HG02763 (cell line): ENCODE results near the gene CLDN16.

Source experiments
- ATAC-seq: cut with Tn5 transposase; IDR thresholded peaks from one replicate; pipeline ENCODE4 v1.9.1; 2021; ENCODE audit warnings: mild to moderate bottlenecking, moderate library complexity; ENCODE audit not compliant: unreplicated experiment

CLDN16 gene

DNA sequence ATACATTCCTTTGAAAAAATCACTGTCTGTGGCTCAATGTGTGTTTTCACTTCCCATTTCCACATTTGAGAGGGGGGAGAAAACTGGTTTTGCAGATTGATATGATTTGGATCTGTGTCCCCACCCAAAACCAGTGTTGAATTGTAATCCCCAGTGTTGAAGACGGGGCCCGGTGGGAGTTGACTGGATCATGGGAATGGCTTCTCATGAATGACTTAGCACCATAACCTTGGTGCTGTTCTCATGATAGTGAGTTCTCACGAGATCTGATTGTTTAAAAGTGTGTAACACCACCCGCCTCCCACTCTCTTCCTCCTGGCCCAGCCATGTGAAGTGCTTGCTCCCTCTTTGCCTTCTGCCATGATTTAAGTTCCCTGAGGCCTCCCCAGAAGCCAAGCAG is 45.7 kb downstream of the CLDN16 start:
- ATAC-seq, result no peak

DNA sequence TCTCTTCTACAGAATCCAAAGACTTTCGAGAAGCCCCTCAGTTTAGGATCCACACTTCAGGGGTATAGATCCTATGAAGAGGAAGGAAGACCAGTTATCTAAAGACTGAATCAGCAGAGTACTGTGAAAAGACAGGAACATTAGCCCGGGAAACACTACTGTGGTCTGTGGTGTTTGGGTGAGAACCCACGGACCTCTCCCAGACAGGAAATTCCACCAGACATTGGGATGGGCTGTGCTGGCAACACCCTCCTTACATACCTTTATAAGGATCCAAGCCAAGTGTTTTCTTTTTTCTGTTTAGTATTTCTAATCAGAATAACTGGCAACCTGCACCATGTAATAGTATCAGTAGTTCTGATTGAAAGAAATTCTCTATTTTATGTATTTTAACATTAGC is 47.7 kb downstream of the CLDN16 start:
- ATAC-seq, result no peak

DNA sequence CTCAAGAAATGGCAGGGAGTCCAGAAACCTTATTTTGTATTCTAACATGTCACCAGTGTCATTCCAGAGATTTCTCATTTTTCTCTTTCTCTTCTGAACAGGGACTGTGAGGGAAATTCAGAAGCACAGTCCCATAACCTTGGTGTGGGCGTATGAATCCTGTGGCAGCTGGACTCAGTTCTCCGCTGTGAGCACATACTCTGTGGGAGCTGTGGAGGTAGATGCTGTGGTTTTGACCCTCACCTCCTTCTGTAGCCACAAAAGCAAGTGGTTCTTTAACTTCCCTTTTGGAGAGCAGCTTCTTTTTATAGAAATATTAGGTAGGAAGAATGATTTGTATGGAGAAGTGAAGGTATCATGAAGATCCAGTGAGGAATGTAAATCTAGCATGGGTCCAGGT is 48.4 kb downstream of the CLDN16 start:
- no peak for ATAC-seq

DNA sequence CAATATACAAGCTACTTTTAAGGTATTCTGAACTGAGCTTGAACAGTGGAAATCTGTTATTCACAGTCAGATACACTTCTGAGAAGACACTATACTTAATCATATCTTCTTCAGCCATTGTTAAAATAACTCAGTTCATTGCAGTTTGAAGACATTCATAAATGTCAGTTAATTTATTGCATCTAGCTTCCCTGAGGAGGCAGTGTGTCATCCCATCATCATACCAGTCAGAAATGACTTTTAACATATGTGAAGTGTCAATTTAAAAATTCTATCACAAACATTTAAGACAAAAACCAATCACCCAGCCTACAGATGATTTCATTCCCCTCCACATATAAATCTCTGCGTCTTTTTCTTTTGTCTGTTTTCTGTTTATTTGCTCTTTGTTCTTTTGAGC is 54.3 kb downstream of the CLDN16 start:
- ATAC-seq, result no peak

DNA sequence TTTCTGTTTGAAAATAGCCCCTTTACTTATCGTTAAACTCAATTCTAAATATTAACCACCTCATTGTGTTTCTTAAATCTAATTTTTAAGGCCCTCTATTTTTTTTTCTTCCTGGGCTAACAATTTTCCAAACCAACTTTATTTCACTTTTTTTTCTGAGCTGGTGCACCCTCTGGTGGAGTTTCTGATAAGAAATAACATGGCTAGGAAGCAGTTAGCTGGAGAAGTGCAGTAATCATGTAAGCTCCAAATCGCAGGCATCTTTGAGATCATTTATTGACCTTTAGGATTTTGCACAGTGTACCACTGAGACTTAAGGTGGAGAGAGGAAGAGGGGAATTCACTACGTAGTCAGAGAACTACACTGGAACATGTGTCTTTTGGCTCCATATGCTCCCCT is 55.3 kb downstream of the CLDN16 start:
- no peak for ATAC-seq

DNA sequence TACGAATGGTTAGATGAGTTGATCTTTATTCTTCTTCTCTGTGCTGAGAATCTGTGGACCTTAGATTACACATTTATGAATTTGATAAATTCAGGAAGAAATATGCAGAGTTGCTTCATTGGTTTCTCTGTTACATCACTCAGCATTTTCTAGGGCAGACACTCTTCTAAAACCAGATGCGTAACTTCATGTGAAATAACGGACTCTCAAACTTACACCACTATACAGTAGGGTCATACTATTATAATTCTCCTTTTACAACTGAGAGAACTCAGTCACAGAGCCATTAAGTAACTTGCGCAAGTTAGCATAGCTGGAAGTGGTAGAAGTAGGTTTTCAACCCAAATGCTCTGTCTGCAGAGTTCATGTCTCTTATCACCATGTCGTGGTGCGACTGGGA is 56.0 kb downstream of the CLDN16 start:
- no peak for ATAC-seq

DNA sequence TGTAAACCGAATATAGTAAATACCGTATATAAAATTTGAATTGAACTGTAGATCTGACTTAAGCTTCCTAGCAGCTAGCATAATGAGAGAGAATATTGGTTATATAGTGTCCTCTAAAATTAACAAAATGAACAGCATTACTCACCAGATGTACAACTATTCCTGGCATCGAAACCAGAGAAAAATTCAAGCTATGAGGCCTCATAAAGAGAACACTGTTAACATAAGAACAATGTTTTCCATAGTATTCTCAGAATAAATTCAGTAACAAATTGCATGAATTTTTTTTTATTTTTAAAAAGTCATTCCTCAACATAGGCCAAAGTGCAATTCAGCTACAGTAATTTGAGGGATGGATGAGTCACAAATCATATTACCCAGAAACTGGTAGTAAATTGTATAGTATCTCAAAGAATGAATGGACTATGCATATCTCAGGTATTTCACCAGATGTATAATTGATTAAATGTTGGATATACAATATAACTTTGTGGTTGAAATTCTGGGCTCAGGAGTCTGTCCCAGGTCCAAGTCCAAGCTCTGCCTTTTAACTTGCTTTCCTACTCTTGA is 56.7 kb downstream of the CLDN16 start:
- no peak for ATAC-seq

DNA sequence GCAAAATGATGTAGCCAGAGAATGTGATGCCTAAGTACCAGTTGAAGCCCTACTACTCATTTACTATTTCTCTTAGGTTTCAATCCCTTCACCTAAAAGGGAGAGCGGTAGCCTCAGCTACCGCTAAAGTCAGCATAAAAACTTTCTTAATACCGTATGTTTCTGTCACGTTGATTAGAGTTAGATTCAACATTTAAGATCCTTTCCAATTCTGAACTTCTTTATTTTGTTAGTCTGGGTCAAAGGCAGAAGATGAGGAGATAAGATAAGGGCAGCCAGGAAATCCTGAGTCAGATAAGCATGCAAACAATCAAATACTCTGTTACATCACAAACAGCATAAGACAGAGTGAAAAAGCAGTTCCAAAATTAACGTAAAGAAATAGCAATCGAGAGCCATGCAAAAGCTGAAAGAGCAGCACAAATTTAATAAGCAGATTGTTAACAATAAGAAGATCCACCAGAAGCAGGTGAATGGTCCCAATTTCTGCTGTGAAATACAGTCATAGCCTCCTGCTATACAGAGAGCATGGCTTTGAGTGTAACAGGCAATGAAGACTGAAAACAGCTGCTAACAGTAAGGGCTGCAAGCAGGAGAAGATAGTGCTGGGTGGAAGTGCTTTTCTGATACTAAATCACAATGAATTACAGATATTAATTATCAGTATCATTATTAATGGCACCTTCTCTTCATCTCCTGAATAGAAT is 58.8 kb downstream of the CLDN16 start:
- no peak for ATAC-seq

DNA sequence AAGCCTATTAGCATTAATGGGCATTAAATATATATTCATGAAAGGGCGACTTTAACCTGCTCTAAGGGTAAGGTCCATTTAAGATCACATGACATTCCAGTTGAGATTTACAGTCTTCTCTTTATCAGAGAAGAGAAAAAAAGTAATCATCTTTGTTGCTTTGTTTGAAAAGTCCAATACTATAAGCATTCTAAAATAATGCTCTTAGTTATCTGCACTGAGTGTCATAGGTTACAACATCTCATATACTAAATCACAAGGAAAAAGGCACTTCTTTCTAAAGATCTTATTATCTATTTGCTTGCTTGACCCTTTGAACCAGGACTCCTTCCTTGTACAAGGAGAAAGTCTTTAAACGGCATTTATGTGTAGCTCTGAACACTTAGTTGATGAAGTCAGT is 60.3 kb downstream of the CLDN16 start:
- ATAC-seq, result no peak

DNA sequence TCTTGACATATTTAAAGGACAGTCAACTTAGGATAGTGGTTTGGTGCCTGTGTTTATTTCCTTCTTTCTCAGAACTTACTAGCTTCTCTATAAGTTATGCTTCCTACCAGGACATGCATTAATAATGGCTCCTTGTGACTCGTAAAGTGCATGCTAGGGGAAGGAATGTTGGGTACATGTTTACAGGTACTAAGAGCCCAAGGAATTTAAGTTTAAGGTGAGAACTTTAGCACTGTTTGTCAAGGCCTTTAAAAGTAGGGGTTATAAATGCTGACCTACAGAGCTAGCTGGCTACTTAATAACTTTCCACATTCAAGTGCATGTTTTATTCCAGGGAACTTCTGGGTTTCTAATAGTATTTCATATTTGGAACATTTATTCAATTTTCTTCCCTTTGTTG is 61.8 kb downstream of the CLDN16 start, which contains the start of gene TMEM207:
TSS of gene TMEM207 (minus strand) at position 101 of the 400 bp plus-strand sequence. CDS start at position 9, 92 bp downstream.
- ATAC-seq, result no peak

DNA sequence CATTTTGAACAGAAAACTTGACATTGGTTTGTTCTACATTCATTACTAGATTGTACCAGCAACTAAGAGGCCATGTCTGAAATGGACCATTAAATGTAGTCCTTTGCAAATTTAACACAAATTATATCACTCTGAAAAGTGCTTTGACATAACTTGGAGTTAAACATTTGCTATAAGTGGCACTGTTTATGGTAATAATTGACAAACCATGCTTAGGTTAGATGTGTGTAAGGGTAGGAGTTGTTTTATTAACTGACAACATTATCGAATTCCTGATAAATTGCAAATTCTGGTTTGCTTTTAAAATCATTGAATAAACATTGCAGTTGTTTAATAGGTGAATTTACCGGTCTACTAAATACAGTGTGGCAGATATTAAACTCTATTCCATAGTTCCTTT is 67.9 kb downstream of the CLDN16 start:
- no peak for ATAC-seq

DNA sequence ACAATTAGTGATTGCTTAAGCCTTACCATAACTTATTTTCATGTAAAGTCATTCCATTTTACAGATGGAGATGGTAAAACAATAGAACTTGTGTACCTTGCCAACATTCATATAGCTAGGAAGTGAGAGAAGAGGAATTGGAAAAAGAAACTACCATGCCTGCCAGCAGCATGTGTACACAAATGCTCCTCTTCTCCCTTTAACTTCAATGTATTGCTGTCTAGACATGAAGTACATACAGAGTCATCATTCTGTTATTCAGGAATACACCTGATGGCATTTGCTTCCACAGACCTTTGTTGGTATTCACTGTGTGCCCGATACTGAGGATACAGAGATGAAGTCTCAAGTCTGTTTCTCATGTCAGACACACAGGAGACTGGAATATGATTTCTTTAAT is 68.8 kb downstream of the CLDN16 start:
- ATAC-seq, result no peak

DNA sequence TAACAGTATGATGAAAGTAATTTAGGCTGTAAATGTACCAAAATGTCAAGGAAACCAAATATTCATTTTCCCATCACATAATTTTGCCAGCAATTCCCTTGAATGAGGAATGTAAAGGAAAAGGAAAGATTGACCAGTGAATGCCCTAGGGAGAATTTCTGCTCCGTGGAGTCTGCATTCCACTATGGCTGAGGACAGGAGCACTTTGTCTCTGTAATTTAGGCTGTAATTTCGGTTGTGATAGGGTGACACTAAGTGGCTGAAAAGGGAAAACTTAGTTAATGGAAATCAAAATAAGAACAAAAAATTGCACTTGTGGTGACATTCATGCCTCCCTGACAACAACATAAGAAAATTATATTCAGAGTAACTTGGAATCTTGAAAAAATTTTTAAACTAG is 70.1 kb downstream of the CLDN16 start:
- no peak for ATAC-seq
